Adrenal gland (tissue), 12 donors: ENCODE data around the gene HOXA10. TPM values are rescaled to one million over a fixed set of nuclear protein-coding genes. Genes with fewer than 3 reads are reported as not detected.

Experiments
- DNase-seq, 7 donors: peaks; one replicate each; pipeline ENCODE4 v3.0.0-alpha.2; 2019 to 2020
- H3K27ac ChIP-seq, 5 donors: fragments of 200-600 bp; sonication (generic) in 4 of 5; 1 replicate in 3 of 5; 2 replicates in 2 of 5; pipeline versions ENCODE4 v1.5.1 to v1.8.0; 2016 to 2020; ENCODE audit warnings: mild to moderate bottlenecking in 1 of 5
- H3K27me3 ChIP-seq: fragments of 200-600 bp; 2 replicates; pipeline ENCODE4 v1.8.0; 2021
- H3K36me3 ChIP-seq, 2 donors: fragments of 200-600 bp; replicated peaks in 1 of 2; 1 replicate in 1 of 2; 2 replicates in 1 of 2; pipeline versions ENCODE4 v1.5.1 to v1.8.0; 2018 to 2022
- H3K4me1 ChIP-seq, 2 donors: fragments of 200-600 bp; replicated peaks in 1 of 2; 1 replicate in 1 of 2; 2 replicates in 1 of 2; pipeline versions ENCODE4 v1.5.1 to v1.8.0; 2018 to 2021
- H3K4me3 ChIP-seq, 4 donors: fragments of 200-600 bp; sonication (generic) in 3 of 4; one replicate each; pipeline ENCODE4 v1.5.1; 2016 to 2018
- H3K9me3 ChIP-seq, 3 donors: fragments of 200-600 bp; sonication (generic) in 1 of 3; replicated peaks in 1 of 3; 1 replicate in 2 of 3; 2 replicates in 1 of 3; pipeline versions ENCODE4 v1.5.1 to v1.8.0; 2016 to 2021
- CTCF ChIP-seq, 6 experiments: fragments of 450-650 bp in 4 of 6; fragments of 200-600 bp in 2 of 6; sonication (generic) in 1 of 6; IDR thresholded peaks; 1 replicate in 5 of 6; 2 replicates in 1 of 6; pipeline versions ENCODE4 v1.5.1 to v1.8.0; 2016 to 2021; ENCODE audit warnings: antibody characterized with exemption in 6 of 6, mild to moderate bottlenecking in 2 of 6, moderate library complexity in 1 of 6
- POLR2A ChIP-seq, 2 donors: fragments of 450-650 bp; IDR thresholded peaks; one replicate each; pipeline ENCODE4 v1.6.1; 2017; ENCODE audit warnings: antibody characterized with exemption in 2 of 2, mild to moderate bottlenecking in 2 of 2, moderate library complexity in 1 of 2
- WGBS, 4 donors: extraction: QIAGEN DNeasy Blood & Tissue Kit in 2 of 4; methylation state at CpG; one replicate each; pipeline versions ENCODE4 v1.1.5 to v1.1.7; 2013 to 2017; 5-methylcytosine and 5-hydroxymethylcytosine counted together
- intact Hi-C, 2 donors: fragments of 100-400 bp; cut with DNase I; formaldehyde crosslinking; loops; one replicate each; pipeline versions ENCODE4 v1.14.1 to v1.15.0; 2022 to 2023
- polyA plus RNA-seq, 3 donors: library from polyadenylated mRNA; stranded (reverse); fragments of 200-250 nt in 2 of 3; fragments of 350-450 nt in 1 of 3; fragmentation: Illumina TruSeq in 1 of 3; extraction: RNeasy Lipid Tissue Mini Kit (QIAGEN cat#74804) in 1 of 3; gene quantifications; one replicate each; pipeline ENCODE4 v1.2.3, GENCODE V29; 2013 to 2014
- total RNA-seq, 9 donors: library from RNA; depleted of rRNA in 4 of 9; stranded (reverse); fragments of >200 nt in 4 of 9; fragments of 120-200 nt in 1 of 9; fragmentation: NEBNext Ultra II Directional in 1 of 9; extraction: Animal tissue kit (Norgen Biotek cat#: 25700) in 1 of 9; gene quantifications; one replicate each; pipeline versions ENCODE4 v1.1.0 to v1.2.4, GENCODE V29; 2013 to 2023
- donor health status: healthy with polysubstance abuse.
- donor health status: Bipolar disorder and iron deficiency.
- donor health status: DM: yes; HTN: yes; CAD: no.
- donor health status: DM: no; HTN: no; CAD: no.
- donor health status: DM: no; HTN: no; CAD: no.
- donor health status: DM: yes; HTN: yes; CAD: no.

Gene HOXA10
- total and polyA plus RNA-seq, 12 donors = 0.11 to 14.7 (median 11.3) TPM

GRCh38 chr7:27163288-27164044 is 10.7 kb downstream of the HOXA10 start:
- no peaks in the 10 kb centered on the region for H3K36me3 ChIP-seq
- peak overlapping the region in 1 of 4 donors; percentile 60 for H3K4me3 ChIP-seq
- DNase-seq = peak in 1 of 7 donors; percentile 14
- H3K4me1 ChIP-seq = peaks cover 4 to 24% of the 10 kb centered on the region in 2 donors
- intact Hi-C loops = loop anchor here (5.0 to 10.0 kb wide), 4 partner anchors 789 to 1279 kb away; no protein-coding TSS in a partner anchor
- H3K27ac ChIP-seq = peak overlapping the region in 1 of 5 donors; percentile 74
- H3K27me3 ChIP-seq = peaks cover 35% of the 10 kb centered on the region
- H3K9me3 ChIP-seq = no peaks in the 10 kb centered on the region
- TF ChIP-seq POLR2A (IDR thresholded peaks at IDR 0.05) = no peak
- TF ChIP-seq CTCF (IDR thresholded peaks at IDR 0.05) = no peak
- 72 to 84% (median 79%) methylated on average over 22 to 24 of the region's 24 CpGs for WGBS, 4 donors

GRCh38 chr7:27162561-27163287 is 11.4 kb downstream of the HOXA10 start:
- no peak overlapping the region for H3K27ac ChIP-seq
- peaks cover 27% of the 10 kb centered on the region for H3K27me3 ChIP-seq
- no peaks in the 10 kb centered on the region for H3K36me3 ChIP-seq
- TF ChIP-seq POLR2A (IDR thresholded peaks at IDR 0.05) = no peak
- TF ChIP-seq CTCF (IDR thresholded peaks at IDR 0.05) = no peak
- H3K4me1 ChIP-seq = peaks cover 4 to 24% of the 10 kb centered on the region in 2 donors
- no peaks in the 10 kb centered on the region for H3K9me3 ChIP-seq
- H3K4me3 ChIP-seq = peak overlapping the region in 1 of 4 donors; percentile 14
- DNase-seq = no peak
- WGBS, 4 donors = 78 to 87% (median 86%) methylated on average over 7 of the region's 7 CpGs
- intact Hi-C loops = loop anchor here (5.0 to 10.0 kb wide), 4 partner anchors 788 to 1278 kb away; no protein-coding TSS in a partner anchor

- 65 to 72% (median 69%) methylated on average over 24 to 30 of the region's 30 CpGs for whole genome bisulfite sequencing, 4 donors
- DNase-seq = peak in 1 of 7 donors; percentile 19
- Histone ChIP-seq H3K4me1 (peaks cover 4 to 24% of the 10 kb centered on the region in 2 donors), H3K27me3 (peaks cover 22% of the 10 kb centered on the region), H3K4me3 (no peak overlapping the region), H3K9me3 (no peaks in the 10 kb centered on the region), H3K27ac (no peak overlapping the region), H3K36me3 (no peaks in the 10 kb centered on the region)
- TF ChIP-seq CTCF (IDR thresholded peaks at IDR 0.05) = no peak
- no peak for TF ChIP-seq POLR2A (IDR thresholded peaks at IDR 0.05)
- intact Hi-C loops = loop anchor here (5.0 to 10.0 kb wide), 4 partner anchors 787 to 1277 kb away; no protein-coding TSS in a partner anchor
Observed at GRCh38 chr7:27161721-27162560, 12.2 kb downstream of the HOXA10 start.
